Fibroblast of mammary gland (primary cell): ENCODE results near the gene TP53INP2.

Experiments used
- DNase-seq: peaks from one replicate; pipeline ENCODE4 v3.0.0-alpha.2; 2010; ENCODE audit warnings: low read depth
- H3K4me3 ChIP-seq: 2 replicates; pipeline ENCODE4 v1.5.1; 2011; ENCODE audit warnings: low read depth, mild to moderate bottlenecking, low read length, moderate library complexity; ENCODE audit not compliant: control insufficient read depth
- CTCF ChIP-seq: conservative IDR thresholded peaks from 2 replicates; pipeline ENCODE4 v1.5.1; 2011; ENCODE audit warnings: low read depth, low read length, inconsistent platforms; ENCODE audit not compliant: control insufficient read depth, insufficient read depth

Gene TP53INP2

GRCh38 chr20:34762031-34762555 lies 57.9 kb downstream of the TP53INP2 start:
- no peak for TF ChIP-seq CTCF
- no peak for DNase-seq
- H3K4me3 ChIP-seq, result no peak overlapping the region
